VCaP (cell line): Measurements from ENCODE around the gene PADI4.

ENCODE experiments used
- H3K27ac ChIP-seq: fragments of 450-650 bp; 2 replicates; pipeline ENCODE4 v1.5.1; 2017
- TF ChIP-seq, protein P1 (sequence below): fragments of 450-650 bp; conservative IDR thresholded peaks from 2 replicates; pipeline ENCODE4 v1.5.1; 2017; ENCODE audit warnings: mild to moderate bottlenecking, moderate library complexity

The PADI4 gene

DNA sequence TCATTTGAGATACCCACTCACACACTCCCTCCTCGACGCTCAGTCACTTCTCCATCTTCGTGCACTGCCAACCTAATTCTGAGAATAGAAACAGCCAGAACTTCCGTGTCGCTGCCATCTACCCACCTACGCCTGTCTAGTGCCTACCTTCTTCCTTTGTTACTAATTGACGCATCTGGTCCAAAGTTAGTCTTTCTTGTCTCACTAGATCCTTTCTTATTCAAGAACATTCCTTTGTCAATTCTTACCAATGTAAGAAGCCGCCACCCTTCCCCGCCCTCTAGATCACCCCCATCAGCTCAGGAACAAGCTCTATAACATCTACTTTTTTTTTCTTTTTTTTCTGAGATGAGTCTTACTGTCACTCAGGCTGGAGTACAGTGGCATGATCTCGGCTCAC lies 67.7 kb downstream of the PADI4 start:
- no peak overlapping the region for H3K27ac ChIP-seq
- TF ChIP-seq, protein P1, sequence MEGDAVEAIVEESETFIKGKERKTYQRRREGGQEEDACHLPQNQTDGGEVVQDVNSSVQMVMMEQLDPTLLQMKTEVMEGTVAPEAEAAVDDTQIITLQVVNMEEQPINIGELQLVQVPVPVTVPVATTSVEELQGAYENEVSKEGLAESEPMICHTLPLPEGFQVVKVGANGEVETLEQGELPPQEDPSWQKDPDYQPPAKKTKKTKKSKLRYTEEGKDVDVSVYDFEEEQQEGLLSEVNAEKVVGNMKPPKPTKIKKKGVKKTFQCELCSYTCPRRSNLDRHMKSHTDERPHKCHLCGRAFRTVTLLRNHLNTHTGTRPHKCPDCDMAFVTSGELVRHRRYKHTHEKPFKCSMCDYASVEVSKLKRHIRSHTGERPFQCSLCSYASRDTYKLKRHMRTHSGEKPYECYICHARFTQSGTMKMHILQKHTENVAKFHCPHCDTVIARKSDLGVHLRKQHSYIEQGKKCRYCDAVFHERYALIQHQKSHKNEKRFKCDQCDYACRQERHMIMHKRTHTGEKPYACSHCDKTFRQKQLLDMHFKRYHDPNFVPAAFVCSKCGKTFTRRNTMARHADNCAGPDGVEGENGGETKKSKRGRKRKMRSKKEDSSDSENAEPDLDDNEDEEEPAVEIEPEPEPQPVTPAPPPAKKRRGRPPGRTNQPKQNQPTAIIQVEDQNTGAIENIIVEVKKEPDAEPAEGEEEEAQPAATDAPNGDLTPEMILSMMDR = no peak

DNA sequence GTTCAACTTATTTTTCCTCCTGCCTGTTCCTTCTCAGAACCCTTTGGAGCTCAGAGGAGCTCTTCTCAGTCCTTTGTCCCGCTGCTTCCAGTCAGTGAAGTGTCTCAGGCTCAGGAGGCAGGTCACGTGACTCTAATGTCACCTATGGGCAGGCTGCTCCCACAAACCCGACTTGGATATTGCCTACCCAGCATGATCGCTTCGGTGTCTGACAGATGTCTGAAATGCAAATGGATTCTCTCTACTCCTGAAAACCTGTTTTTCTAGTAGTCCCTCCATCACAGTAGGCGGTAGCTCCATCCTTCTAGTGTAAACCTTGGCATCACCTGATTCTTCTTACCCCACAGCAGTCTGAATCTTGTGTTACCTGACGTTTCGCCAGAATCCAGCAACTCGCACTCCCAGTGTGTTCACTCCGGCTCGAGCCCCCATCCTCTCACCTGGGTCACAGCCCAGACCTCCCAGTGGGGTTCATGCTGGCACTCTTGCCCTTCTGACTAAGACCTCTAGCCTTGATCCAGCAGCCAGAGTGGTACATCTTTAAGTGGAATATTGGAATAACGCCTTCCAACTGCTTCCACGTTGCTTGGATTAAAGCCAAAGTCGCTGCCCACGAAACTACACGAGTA lies 69.4 kb downstream of the PADI4 start:
- TF ChIP-seq, protein P1 = no peak
- peak overlapping the region; percentile 55 for H3K27ac ChIP-seq

DNA sequence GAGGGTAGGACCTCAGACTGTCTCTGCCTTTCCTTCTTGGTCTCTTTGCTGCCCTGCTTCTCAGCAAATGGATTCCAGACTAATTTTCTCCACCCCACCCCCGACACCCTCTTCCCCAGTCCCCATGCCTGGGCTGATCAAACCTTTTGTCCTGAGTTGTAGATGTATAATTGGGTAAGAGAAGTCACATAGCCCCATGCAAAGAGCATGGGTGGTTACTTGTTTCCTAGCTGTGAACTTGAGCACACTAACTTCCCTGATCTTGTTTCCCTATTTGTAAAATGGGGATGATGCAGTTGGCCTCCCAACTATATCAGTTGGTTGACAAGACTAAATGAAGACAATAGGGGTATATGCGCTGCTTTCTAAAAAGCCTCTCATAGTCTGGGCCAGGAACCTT lies 73.2 kb downstream of the PADI4 start:
- TF ChIP-seq, protein P1 = no peak
- no peak overlapping the region for H3K27ac ChIP-seq

DNA sequence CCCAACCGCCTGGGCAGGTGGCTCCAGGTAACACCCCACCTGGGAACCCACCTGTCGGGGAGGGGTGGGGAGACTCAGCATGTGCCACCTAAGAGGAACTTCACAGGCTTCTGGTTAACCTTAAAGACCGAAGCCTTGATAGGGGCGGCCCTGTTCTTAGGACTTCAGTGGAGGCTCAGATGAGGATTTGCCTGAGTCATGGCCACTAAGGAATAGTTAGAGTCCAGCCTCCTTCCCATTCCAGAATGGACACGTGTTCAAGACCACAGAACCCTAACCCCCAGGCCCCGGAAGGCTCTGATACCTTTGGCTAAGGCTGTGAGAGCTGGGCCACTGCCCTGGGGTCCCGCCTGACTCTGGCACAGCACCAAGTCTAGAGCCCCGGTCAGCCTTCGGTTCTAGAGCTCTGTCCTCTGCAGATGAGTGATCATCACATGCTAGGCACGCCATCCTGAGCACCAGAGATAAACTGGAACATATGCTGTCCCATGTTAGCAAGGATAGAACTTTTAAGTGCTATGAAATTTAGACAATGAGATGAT lies 84.3 kb downstream of the PADI4 start:
- H3K27ac ChIP-seq = no peak overlapping the region
- TF ChIP-seq, protein P1 = no peak

DNA sequence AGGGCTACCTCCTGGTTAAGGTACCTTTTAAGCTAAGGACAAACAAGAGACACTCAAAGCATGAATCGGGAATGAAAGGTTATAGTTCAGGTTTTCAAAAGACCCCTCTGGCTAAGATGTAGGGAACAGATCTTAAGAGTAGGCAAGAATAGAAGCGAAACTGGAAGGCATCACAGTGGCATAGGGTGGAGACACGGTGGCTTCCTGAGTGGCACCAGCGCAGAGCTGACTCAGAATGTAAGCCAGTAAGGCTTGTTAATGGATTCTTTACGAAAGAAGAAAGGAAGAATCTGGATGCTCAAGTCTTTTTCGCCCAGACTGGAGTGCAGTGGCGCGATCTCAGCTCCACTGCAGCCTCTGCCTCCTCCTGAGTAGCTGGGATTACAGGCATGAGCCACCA lies 85.2 kb downstream of the PADI4 start:
- TF ChIP-seq, protein P1 = no peak
- H3K27ac ChIP-seq = no peak overlapping the region

DNA sequence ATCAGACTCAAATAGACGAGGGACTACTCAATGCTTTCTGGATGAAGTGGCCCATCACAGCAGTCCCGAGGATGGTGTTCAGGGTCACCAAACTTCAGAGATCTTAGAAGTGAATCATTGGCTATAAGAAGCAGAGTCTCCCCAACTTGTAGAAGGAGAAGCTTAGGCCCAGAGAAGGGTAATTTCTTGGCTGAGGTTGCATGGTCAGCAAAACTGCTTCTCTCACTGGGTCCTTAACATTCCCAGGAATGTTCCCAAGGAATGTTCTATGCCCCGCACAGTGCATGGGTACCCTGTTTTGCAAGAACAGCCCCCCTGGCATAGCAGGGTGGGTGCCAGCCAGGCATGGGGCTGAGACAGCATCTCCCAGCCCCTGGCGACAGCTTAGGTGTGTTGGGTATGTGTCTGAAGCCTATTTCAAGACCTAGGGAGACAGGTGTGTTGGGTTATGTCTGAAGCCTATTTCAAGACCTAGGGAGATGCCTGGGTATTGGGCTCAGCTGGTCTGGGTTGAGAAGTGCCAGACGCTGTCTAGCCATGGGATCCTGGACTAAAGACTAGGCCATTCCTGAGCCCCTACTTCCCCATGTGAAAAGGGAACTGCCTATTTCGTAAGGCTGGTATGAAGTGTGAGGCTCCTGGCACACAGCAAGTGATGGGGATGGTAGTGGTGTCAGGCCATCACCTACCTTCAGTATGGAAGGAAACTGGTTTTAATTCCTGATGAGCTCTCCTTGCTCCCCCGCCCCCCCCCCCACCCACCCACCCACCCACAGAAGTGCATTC lies 90.1 kb downstream of the PADI4 start:
- TF ChIP-seq, protein P1 = no peak
- no peak overlapping the region for H3K27ac ChIP-seq

DNA sequence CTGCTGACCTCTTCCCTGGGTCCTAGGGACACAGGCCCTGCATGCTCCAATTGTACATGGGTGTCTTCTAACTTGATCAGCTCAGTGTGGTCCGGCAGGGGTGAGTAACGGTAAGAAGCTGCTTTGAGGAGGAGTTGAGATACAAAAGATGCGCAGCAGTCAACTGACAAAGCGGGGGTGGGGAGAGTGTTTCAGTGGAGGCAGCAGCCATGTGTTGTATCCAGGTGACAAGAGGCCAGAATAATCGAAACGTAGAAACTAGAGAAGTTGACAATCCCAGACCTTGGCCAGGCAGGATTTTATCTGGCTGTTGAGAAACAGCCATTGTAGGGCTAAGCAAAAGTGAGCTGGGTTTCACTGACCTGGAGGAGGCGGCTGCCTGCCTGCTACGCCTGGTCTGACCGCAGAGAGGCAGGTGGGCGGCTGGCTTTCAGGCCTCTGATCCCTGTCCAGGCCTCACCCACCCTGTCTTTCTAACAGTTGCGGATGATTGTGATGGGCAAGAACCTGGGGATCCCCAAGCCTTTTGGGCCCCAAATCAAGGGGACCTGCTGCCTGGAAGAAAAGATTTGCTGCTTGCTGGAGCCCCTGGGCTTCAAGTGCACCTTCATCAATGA lies 92.8 kb downstream of the PADI4 start:
- TF ChIP-seq, protein P1 = no peak
- H3K27ac ChIP-seq = no peak overlapping the region
